ENCODE results near the gene ARHGEF4.

The ARHGEF4 gene

DNA sequence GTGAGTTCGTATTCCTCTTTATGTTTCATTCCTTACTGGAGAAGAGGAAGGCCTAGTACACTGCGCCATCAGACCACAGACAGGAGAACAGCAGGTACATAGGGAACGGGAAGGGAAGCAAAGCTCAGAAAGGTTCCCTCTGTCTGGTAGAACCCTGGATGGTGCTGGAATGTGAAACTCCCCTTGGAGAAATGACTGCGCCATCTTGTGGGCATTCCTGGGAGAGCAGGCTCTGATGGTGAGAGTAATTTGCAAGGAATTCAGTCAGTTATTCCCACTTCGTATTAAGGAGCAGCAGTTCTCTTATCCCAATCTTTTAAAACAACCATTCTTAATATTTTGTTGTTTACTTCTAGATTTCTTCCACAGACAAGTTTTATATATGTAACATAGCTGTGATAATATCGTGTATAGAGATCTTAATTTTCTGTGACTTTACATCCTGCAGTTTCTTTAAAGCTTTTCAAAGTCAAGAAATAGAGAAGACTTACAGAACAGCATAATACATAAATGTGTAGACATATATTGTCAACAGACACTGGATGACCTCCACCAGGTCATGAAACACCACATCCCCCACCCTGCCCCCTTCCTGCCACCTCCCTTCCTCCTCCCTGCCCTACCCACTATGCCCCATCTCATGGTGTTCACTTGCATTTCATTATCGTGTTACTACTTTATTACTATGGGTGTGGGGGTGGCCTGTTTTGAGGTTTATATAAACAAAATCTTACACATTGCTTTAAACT lies 83.9 kb downstream of the ARHGEF4 start:
- DNase-seq (ENCODE audit: low read depth), result peak; percentile 53

DNA sequence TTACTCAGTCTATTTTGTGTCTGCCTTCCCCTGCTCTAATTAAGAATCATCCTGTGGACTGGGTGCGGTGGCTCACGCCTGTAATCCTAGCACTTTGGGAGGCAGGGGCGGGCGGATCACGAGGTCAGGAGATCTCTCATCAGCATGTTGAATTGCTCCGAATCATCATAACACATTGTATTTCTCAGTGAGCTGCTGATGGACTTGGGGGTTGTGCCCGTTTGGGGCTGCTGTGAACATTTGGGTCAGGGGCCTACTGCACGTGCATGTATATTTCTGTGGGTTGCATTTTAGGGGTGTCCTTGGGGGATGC lies 84.4 kb downstream of the ARHGEF4 start:
- no peak for DNase-seq (ENCODE audit: low read depth)

DNA sequence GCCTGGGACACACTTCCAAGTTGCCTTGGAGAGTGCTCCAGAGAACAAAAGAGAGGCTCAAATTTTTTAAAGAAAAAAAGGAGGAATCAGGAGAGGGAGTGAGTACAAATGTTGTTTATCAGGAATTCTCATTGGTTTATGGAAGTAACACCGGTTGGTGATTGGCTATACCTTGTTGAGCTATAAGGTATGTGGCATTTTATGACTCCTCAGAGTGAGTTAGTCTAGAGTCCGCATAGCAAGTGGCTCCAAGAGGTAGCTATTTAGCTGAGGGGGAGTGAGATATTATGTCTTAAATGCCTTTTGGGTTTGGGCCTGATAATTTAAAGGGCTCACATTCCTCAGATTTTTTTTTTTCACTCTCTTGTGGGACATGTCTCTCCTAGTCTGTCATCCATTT lies 85.7 kb downstream of the ARHGEF4 start:
- no peak for DNase-seq (ENCODE audit: low read depth)

DNA sequence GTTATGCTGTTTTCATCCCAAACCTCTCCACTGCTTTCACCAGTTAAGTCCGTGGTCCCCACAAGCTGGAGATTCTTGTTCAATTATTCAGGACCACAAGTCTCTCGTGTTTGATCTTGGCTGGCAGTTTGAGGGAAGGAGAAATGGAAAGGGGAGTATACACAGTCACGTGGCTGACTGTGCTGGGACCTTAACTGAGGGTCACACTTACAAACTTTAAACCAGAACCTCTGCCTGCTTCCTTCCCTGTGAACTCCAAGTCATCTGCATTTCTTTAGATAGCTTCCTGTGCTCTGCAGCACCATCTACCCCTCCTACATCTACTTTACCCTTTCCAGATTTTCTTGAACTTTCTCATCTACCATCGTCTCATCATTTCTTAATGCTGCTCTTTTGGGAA lies 91.7 kb downstream of the ARHGEF4 start:
- DNase-seq (ENCODE audit: low read depth), result no peak

DNA sequence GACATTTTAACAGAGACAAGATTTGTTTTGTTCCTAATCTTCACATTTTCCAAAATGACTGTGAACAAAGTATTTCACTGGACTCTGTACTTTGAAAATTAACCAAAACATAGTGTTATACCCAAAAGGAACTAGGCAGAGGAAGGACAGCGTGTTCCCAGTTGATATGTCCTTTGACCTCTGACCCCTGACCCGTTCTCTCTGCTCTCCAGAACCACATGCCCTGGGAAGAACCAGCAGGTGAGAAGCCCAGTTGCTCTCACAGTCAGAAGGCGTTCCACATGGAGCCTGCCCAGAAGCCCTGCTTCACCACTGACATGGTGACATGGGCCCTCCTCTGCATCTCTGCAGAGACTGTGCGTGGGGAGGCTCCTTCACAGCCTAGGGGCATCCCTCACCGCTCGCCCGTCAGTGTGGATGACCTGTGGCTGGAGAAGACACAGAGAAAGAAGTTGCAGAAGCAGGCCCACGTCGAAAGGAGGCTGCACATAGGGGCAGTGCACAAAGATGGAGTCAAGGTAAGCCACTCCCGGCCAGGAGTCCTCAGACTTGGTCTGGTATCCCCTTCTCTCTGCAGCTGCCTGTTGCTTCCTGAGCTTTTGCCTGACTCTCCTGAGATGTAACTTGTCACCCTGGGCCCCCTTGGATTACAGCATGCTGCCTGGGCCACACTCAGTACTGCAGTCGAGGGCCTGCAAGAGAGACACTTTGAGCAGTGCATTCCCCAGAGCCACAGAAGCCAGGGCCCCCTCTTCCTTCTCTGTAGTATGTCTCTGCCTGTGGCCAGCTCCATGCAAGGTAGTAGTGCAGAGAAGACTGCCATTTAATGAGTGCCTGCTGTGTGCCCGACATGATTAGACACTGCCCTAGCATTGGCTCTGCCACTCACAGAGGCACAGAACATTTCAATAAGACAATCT lies 94.3 kb downstream of the ARHGEF4 start:
- DNase-seq (ENCODE audit: low read depth), result no peak

DNA sequence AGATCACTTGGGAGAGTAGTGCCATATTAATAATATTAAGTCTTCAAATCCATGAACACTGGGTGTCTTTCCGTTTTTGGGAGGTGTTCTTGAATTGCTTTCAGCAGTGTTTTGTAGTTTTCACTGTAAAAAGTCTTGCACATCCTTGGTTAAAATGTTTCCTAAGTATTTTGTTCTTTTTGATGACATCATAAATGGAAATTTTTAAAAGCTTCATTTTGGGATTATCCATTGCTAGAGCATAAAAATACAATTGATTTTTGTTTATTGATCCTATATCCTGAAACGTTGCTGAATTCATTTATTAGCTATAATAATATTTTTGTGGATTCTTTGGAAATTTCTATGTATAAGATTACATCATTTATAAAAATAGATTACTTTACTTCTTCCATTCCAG lies 96.8 kb downstream of the ARHGEF4 start:
- no peak for DNase-seq (ENCODE audit: low read depth)

DNA sequence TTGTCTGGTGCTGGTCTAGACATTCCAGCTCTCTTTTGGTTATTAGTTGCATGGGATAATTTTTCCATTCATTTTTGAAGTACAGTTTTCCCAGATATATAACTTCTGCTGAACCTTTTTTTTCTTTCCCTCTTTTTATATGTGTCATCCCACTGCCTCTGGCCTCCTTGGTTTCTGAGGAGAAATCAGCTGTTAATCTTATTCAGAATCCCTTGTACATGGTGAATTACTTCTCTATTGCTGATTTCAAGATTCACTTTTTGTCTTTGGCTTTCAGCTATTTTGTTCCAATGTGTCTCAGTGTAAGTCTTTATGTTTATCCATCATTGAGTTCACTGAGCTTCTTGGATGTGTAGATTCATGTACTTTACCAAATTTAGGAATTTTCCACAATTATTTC lies 99.7 kb downstream of the ARHGEF4 start:
- no peak for DNase-seq (ENCODE audit: low read depth)

DNA sequence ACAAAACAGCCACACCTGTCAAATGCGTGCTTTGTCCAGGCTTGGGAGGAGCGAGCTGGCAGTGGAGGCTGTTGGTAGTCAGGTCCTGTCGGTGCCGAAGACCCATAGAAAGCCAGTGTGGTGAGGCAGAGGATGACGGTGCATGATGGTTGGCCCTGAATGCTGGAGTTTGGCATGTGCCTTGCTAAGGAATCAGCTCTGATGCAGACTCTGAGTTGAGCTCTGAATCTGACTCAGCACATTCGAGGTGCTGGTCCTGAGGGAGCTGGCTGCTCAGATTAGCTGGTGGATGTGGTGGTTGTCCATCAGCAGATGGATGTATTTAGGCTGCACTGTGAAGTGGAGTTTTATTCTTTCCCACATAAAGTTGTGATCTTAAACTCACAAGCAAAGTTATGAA lies 111.3 kb downstream of the ARHGEF4 start:
- no peak for DNase-seq (ENCODE audit: low read depth)

DNA sequence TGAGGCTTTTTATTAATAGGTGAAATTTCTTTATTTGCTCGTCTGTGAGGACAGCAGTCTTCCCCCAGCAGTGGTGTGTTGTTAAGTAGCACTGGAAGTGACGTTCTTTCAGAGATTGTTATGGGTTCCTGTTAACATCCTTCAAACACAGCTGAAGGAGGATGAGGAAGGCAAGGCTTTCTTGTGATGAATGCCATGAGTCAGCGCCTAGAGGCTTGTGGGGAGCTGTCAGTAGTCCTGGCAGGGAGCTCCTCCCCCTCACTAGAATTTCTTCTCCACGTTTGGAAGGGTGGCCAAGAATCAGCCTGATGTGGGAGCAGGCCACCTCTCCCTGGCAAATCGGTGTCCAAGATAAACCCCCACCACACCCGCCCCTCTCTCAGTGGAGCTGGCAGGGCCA lies 113.2 kb downstream of the ARHGEF4 start:
- DNase-seq (ENCODE audit: low read depth), result no peak

DNA sequence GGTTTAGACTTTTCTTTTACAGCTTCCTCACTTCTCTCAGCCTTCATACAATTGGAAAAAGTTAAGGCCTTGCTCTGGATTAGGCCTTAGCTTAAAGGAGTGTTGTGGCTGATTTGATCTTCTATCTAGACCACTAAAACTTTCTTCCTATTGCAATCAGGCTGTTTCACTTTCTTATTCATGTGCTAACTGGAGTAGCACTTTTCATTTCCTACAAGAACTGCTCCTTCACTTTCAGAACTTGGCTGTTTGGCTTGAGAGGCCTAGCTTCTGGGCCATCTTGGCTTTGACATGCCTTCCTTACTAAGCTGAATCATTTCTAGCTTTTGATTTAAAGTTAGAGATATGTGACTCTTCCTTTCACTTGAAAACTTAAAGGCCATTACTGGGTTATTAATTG lies 114.3 kb downstream of the ARHGEF4 start:
- no peak for DNase-seq (ENCODE audit: low read depth)

DNA sequence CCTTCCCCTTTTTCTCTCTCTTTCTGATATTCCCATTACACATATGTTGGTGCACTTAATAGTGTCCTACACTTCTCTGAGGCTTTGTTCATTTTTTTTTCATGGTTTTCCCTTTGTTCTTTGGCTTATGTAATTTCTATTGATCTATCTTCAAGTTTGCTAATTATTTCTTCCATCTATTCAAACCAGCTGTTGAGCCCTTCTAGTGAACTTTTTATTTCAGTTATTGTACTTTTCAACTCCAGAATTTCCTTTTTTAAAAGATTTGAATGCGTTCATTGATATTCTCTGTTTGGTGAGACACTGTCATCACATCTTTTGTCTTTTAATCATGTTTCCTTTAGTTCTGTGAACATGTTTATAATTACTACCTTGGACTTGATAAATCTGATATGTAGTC lies 118.2 kb downstream of the ARHGEF4 start:
- no peak for DNase-seq (ENCODE audit: low read depth)

DNA sequence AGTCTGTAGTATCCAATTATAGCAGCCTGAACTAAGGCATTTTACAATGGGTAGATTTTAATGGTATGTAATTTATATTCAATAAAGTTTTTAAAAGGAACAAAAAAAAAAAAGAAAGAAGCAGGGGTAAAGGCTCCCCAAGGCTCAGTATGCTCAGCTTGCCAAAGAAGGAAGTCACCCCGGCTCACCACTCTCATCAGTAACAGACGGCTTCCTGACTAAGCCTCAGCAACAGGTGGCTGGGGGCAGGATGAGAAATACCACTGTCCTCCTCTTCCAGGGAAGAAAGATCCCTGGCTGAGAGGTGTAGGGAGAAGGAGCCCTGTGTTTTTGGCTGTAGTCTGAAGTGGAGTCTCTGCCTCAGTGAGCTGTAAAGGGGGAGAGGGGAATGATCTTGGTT lies 121.2 kb downstream of the ARHGEF4 start:
- no peak for DNase-seq (ENCODE audit: low read depth)

DNA sequence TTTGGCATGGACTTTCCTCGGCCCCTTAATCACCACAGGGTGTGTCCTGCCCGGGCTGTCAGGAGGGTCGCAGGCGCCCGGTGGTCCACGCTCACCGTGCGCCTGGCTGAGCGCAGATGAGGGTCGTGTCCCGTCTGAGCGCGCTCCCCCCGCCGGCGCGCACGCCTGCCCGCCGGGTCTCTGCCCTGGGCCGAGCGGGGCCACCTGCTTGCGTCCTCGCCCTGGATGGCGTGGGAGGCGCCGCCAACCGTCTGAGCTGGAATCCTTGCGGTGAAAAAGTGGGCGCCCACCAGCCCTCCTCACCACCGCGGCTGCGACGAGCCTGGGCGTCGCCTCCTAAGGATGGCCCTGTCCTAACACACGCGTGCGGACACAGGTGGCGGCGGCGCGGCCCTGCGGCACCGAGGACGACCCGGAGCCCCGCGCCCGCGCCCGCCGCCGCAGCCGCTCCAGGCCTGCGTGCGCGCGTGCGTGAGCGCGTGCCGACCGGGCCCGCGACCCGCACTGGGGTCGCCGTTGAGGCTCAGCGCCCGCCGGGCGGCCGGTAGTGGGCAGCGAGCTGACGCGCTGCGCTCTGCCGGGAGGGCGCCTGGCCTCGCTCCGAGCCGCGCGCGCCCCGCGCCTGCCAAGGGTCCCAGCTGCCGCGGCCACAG lies 126.6 kb downstream of the ARHGEF4 start:
- no peak for DNase-seq (ENCODE audit: low read depth)

DNA sequence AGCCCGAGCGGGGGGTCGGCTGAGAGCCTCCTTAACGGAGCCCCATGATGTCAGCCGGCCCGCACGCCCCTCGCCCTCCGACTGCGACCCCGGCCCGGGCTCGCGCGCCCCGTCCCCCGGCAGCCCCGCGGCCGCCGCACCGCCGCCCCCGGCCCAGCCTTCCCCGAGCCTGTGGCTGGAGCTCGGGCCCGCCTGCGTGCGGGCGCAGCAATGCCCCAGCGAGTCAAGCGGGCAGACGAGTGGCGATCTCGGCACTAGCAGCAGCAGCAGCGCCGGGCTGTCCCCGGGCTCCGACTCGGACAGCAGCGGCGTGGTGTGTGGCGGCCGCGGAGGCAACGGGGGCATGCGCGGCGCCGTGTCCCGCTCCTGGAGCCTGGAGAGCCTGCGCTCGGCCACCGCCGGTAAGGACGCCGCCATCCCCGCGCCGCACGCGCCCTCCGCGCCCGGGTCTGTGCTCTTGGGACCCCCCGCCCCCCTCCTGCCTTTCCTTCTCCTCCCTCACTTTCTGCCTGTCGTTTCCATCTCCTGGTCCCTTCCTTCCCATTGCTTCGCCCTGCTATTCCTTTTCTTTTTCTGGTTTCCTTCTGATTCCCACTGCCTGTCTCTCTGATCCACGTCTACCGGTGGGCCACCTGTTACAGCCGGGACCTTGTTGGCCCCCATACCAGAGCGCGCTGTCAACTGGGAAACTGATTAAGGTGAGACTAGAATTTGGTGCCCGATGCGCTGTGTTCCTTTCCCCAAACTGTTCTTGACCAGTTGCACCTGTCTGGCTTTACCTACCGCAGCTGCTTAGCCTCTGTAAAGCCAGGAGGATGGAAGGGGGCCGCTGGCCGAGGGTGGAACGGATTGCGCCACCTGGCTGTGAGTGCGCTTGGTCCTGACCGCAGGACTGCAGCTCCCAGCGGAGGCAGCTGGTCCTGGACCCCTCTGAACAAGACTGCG lies 127.4 kb downstream of the ARHGEF4 start:
- no peak for DNase-seq (ENCODE audit: low read depth)

DNA sequence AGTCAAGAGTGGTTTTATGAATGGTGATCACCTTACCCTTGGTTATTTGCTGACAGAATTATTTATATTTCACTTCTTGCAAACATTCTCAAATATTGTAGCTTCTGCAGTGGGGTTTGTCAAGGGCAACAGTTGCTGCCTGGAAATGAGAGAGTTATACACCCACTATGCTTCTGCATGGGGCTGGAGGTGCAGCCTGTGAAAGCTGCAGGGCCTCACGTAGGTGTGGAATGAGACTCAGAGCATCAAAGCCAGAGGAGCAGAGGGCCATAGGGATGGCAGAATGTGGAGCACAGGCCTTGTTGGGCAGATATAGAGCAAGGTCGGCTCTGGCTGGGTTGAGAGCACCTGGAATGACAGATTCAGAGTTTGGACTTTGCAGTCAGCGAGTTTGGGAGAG lies 128.2 kb downstream of the ARHGEF4 start:
- DNase-seq (ENCODE audit: low read depth), result no peak

DNA sequence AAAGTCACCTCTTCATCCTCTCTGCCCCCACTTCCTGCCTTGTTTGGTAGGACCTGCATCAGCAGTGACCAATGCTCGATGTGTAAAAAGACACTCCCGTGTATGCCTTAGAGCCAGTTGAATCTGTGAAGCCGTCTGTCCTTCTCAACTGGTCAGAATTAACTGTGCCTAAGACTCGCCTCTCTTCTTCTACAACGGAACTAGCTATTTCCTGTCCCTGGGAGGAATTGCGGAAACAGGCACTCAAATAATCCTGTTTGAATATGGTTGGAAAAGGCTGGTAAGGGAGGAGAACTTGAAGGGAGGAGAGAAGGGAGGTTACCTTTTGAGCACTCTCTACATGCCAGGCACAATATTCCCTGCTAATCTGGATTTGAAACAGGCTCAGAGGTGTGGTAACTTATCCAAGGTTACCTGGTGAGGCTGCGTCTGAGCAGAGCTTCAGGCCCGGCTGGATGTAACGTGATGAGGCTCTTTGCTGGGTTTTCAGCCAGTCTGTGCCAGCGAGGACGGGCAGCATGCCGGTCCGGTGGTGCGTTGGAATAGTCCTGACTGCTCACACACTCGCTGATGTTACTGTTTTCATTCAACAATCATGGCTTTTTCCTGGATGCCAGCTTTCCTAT lies 129.5 kb downstream of the ARHGEF4 start:
- DNase-seq (ENCODE audit: low read depth), result no peak

DNA sequence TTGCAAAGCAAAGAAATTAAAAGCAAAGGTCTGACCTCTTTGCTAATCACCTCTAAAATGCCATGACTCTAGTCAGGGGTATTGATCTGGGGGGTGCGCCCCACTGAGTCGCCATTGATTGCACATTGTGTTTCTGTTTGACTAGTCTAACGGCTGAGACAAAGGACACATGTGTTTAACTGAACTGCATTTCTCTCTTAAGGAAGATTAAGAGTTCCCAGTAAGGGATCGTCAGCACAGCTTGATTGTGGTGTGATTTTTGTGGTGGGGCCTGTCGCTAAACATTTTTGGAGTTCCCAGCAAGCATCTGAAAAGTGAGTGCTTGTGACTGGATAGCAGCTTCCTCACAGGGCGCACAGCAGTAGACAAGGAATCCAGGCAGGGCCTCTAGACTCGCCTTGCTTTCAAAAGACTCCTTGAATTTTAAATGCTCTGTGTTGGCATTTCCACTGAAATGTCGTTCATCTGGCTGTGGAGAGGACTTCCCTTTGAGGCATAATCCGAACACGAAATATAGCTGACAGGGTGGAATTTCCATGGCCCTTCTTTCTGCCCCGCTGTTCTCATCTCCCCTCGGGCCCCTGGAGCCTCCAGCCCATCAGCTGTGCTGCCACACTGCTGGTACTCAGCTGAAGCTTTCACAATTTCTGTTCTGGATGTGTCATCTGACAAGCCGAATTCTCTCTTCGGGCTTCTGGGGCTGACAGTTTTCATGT lies 130.2 kb downstream of the ARHGEF4 start:
- no peak for DNase-seq (ENCODE audit: low read depth)

DNA sequence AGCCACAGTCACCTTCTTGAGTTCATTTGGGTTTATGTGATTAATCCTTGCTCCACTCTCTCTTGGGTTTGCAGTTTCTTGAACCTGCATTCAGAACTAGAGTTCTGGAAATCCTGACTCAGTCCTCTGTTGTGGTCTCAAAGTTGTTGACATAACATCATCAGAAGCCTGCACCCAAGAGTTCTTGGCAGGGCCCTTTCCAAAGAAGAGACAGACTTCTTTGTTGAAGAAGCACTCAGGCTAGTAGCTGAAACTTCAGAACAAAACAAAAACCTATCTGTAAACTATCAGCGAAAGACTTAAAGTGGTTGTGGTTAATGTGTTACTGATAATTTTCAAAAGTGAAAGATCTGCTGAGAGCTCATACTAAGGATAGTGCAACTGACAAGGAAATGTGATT lies 135.7 kb downstream of the ARHGEF4 start:
- no peak for DNase-seq (ENCODE audit: low read depth)

DNA sequence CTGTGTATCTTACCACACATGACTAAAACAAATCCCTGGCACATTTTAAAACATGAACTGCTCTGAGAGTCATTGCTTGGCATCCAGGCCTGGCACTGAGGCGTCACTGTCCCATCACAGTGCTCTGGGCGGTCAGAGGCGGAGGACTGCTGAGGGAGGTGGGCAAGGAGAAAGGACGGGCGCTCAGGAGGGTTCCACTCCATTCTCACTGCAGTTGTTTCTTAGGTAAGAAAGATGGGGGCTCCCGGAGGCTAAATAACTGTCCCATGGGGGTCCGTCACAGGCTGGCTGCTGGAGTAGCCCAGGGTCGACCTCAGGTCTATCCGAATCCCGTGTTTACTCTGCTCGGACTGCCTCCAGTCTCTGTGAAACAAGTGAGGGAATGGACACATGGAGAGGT lies 139.0 kb downstream of the ARHGEF4 start:
- no peak for DNase-seq (ENCODE audit: low read depth)

DNA sequence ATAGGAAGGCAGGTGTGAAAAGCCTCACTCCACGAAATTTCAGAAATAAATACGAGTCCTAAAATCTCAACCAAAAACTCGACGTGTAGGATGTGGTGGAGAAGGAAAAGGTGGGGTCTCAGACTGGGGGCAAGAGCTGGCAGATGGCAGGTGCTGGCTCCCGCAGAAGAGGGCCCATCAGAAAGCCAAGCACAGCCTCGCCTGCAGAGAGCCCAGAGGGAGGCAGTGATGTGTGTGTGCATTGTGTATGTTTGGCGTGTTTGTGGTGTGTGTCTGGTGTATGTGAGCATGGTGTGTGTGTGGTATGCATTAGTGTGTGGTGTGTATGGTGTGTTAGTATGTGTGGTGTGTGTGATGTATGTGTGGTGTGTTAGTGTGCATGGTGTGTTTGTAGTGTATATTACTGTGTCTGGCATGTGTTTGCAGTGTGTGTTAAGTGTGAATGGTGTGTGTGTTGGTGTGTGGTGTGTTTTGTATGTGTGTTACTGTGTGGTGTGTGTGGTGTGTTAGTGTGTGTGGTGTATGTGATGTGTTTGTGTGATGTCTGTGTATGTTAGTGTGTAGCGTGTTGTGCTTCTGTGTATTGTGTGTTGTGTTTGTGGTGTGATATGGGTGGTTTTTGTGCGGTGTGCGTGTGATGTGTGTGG lies 140.0 kb downstream of the ARHGEF4 start:
- DNase-seq (ENCODE audit: low read depth), result no peak
